ENCODE measurements around the gene GRIK1.

- TF ChIP-seq ZNF366 (tag by site-specific recombination; conservative IDR thresholded peaks at IDR 0.05) (no peak), ZNF138 (tag by site-specific recombination; IDR thresholded peaks at IDR 0.05; ENCODE audit: borderline replicate concordance) (no peak), ZNF292 (tag by site-specific recombination; IDR thresholded peaks at IDR 0.05; ENCODE audit: borderline replicate concordance, low read depth) (no peak), ZNF148 (tag by site-specific recombination; IDR thresholded peaks at IDR 0.05; ENCODE audit: borderline replicate concordance) (no peak), ZBTB49 (tag by site-specific recombination; IDR thresholded peaks at IDR 0.05; ENCODE audit: low read depth) (no peak), CTCF (tag by site-specific recombination; IDR thresholded peaks at IDR 0.05) (no peak)
Measured at GRCh38 chr21:29940991-29941390, 1.2 kb upstream of the GRIK1 start.
